Dermis blood vessel endothelial cell (primary cell): ENCODE results near the gene MIPEP. TPM values are rescaled to one million over a fixed set of nuclear protein-coding genes. Genes with fewer than 3 reads are reported as not detected.
"Not testable (repeated sequence)": the region's sequence is repeated elsewhere in the genome, so short reads cannot be mapped to it uniquely, and the experiment has no call there.

ENCODE experiments used
- DNase-seq: peaks from one replicate; pipeline ENCODE4 v3.0.0; 2010
- total RNA-seq: library from RNA; depleted of rRNA; stranded (reverse); fragments of >200 nt; gene quantifications from 2 replicates; pipeline ENCODE4 v1.2.3, GENCODE V29; 2014

Gene MIPEP
- total RNA-seq, 1 donor from 2014 or later: 14.0 TPM

DNA sequence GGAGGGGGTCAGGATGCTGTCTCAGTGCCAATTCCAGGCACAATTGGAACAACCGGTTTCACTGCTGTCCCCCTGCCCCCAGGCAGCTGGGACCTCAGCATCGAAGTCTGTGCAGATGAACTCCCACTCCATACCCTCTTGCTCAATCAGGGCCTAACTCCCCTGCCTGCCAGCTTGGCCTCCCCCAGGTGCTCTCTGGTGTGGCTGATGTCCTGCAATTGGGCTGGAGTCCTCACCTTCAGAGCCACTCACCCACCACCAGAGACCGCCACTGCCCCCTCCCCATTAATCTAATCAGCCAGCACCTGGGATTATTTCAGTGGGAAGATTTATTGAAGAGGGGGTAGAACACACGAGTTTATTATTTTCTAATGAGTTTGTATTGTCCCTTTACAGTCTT, 118.8 kb downstream of the MIPEP start:
- DNase-seq: no peak

DNA sequence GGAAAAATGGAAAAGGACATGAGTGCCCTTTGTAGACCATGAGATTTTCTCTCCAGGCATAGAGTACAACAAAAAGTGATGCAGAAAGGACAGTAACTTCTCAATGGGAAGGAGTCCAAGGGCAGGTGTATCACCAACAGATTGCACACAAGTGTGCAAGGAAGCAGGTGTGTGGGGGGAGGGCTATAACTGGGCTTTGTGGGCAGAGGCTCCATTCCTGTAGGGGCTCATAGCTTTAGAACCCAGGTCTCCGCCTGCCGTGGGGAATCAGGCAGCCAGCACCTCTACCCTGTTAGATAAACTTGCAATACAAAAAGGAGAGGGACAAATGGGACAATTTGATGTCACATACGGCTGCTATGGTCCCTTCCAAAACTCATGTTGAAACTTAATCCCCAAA, 119.8 kb downstream of the MIPEP start:
- DNase-seq: no peak

DNA sequence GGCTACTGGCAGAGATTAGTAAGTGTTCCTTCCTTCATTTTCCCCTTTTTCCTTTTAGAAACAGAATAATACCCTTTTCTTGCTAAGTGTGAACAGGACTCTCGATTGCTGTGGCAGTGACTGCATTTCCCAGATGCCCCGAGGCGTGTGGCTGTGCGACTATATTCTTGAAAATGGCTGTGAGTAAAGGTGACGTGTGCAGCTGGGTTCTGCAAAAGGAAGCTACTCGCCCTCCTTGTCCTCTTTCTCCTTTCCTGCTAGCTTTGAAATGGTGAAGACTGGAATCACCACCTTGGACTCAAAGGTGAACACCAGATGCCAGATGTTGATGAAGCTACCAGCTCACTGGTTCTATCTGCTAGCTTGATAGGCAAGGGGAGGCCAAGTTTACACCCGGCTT, 121.4 kb downstream of the MIPEP start:
- no peak for DNase-seq

DNA sequence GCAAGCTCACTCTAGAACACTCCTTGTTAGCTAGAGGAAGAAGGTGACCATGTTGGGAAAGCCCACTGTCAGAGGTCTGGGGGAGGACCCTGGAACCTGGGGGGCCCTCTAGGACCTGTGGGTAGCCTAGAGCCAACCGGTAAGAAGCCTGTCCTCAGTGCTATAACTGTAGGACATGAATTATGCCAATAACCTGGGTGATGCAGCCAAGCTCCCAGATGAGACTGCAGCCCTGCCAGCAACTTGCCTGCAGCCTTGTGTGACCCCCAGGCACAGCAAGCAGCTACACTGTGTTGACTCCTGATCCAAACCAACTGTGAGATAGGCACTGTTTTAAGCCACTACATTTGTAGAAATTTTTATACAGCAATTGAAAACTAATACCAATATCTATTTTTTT, 122.3 kb downstream of the MIPEP start:
- DNase-seq: no peak

- peak; percentile 34 for DNase-seq
These were observed 122.9 kb downstream of the MIPEP start for GRCh38 chr13:23766283-23766682.

- DNase-seq: no peak
These were observed 123.7 kb downstream of the MIPEP start for GRCh38 chr13:23765531-23765930.

- DNase-seq: no peak
These were observed 125.9 kb downstream of the MIPEP start for GRCh38 chr13:23763318-23763717.

- DNase-seq: not testable (repeated sequence)
These were observed 127.4 kb downstream of the MIPEP start for GRCh38 chr13:23761760-23762159.

DNA sequence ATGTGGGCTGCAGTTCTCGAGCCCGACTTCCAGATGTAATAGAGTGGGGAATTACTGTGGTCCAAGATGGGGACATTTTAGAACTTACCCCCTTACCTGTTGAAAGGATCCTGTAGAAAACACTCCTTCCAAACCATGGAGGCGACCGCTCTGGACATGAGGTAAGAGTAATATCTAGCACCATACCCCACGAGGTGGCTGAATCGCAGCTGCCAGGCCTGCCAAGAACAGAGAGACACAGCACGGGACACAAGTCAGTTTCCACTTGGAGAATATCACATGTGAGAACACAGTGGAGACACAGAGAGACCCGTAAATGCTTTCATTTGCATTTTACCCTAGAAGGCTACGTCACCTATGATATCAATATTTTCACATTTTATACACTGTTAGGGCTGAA, 129.2 kb downstream of the MIPEP start:
- DNase-seq: no peak

GRCh38 chr13:23758798-23759527, 130.2 kb downstream of the MIPEP start:
- DNase-seq: no peak

- no peak for DNase-seq
These were observed 134.2 kb downstream of the MIPEP start for GRCh38 chr13:23754997-23755396.

DNA sequence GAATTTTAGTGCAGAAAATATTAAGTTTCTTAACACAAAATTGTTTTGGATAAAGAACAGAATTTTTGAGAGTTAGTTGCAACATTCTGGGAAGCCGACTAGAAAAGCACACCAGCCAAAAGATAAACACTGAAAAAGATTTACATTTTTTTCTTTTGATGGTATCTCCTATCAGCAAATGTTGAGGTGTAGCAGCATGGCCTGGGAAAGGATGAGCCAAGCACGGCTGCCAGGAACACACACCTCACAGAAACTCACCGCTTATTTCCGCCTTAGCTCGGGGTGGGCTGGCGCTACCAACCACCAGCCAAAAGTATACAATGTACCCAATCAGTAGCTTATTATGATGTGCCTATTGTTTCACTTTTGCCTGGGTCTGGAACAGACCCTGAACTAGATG, 134.7 kb downstream of the MIPEP start:
- DNase-seq: no peak

DNA sequence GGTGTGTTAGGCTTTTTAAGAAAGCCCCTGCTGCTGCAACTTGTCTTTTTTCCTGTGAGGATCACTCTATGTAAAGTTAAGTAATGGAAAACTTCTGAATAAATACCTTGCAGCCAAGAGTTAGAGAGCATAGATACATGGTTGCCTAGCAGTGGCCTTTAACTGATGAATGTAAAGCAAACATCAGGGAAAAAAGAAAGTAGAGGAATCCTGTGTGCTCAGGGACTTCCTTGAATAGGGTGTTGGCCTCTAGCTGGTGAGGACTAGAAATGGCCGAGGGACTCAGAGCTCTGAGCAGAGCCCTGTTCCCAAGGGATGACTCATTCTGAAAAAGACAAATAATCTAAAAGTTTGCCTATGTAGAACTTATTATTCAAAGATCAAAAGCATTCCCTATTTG, 135.7 kb downstream of the MIPEP start:
- peak; percentile 19 for DNase-seq

GRCh38 chr13:23752111-23753001, 136.8 kb downstream of the MIPEP start:
- no peak for DNase-seq

- DNase-seq: no peak
These were observed 138.0 kb downstream of the MIPEP start for GRCh38 chr13:23751195-23751594.

- peak; percentile 66 for DNase-seq
These were observed 138.6 kb downstream of the MIPEP start for GRCh38 chr13:23750383-23751121.

DNA sequence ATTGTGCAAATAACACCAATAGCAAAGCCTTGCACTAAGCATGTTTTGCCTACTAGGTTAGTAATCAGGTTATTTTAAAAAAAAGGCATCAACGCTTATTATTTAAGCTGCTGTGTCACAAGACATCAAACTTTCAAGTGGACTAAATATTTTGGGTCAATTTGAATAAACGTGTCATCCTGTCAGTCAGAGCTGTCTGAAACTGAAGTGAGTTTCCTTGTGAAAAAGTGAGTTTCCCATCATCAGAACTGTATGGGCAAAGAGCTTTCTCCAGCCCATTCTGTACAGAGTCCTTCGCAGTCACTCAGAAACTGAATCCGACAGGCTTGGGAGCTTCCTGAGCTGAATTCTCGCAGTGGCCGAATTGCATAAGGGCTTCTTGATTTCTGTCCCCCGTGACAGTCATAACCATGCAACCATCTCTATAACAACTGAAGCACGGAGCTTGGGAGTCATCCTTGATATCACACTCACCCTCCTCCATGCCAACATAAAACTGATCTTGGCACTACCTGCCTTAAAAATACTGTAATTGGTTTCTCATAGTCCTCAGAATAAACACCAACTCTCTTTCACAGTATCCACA, 139.8 kb downstream of the MIPEP start:
- no peak for DNase-seq

GRCh38 chr13:23748109-23748990, 140.8 kb downstream of the MIPEP start:
- no peak for DNase-seq

GRCh38 chr13:23746141-23746540, 143.1 kb downstream of the MIPEP start:
- DNase-seq: peak; percentile 64

DNA sequence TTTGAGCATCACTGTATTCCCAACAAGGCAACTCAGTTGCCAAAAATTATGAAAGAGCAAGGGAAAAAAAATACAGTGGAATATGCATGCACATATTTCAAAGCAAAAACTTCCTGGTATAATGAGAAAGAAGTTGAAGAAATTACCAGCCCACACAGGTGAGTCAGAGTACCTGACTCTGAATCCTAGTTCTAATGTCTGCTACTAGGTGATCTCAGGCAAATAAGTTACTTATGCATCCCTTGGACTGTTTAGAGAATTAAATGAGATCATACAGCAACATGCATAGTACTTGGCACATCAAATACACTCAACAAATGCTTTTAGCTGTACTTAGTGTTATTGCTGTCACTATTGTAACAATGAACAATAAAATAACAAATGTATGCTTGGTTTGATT, 144.9 kb downstream of the MIPEP start:
- DNase-seq: no peak

DNA sequence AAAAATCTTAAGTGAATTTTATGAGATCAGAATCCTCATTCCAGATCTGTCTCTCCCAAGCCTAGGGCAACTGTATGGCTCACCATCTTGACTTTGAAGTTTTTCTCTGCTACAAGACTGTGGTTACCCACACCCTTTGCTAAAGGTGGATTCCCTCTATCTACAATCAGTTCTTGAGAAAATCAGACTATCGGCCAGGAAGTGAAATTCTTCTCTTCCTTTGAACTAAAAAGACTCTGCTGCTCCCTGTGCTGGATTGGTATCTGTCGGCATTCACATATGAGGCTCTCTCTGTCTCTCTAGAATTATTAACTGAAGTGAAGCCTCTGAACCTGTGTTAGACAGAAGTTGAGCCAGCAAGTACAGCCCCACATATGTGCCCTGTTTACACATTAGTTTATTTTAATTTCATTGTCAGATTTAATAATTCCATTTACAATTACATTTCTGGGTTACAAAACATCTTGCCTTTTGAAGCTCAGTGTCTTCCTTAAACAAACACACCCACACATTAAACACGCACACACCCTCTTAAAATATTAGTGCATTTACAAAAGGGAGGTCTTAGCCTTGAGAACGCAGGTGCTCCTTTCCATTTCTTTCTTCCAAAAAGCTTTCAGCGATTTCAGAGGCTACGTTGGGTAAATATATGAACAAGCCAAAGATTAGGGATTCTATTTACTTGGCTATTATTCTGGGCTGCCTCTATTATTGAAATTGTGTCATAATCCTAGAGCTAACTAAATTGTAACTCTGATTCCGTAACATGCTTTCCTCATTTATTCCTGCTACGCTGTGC, 145.7 kb downstream of the MIPEP start:
- DNase-seq: no peak
